Prostate gland (tissue), 2 donors: ENCODE results near the gene WDR41. TPM values are rescaled to one million over a fixed set of nuclear protein-coding genes. Genes with fewer than 3 reads are reported as not detected.

ENCODE experiments used
- DNase-seq: peaks from one replicate; pipeline ENCODE4 v3.0.0-alpha.2; 2019; ENCODE audit warnings: low spot score
- H3K27ac ChIP-seq, 2 donors: fragments of 200-600 bp; sonication (generic); 2 replicates each; pipeline ENCODE4 v1.5.1; 2017 to 2019
- H3K27me3 ChIP-seq: fragments of 200-600 bp; sonication (generic); replicated peaks from 2 replicates; pipeline ENCODE4 v1.5.1; 2019; ENCODE audit not compliant: insufficient read depth
- H3K36me3 ChIP-seq, 2 donors: fragments of 200-600 bp; sonication (generic); 1 replicate in 1 of 2; 2 replicates in 1 of 2; pipeline versions ENCODE4 v1.5.1 to v1.8.1; 2017 to 2019
- H3K4me1 ChIP-seq: fragments of 200-600 bp; sonication (generic); replicated peaks from 2 replicates; pipeline ENCODE4 v1.5.1; 2019
- H3K4me3 ChIP-seq, 2 donors: fragments of 200-600 bp; sonication (generic); 2 replicates each; pipeline ENCODE4 v1.5.1; 2017 to 2019
- H3K9me3 ChIP-seq: fragments of 200-600 bp; sonication (generic); 2 replicates; pipeline ENCODE4 v1.5.1; 2017
- CTCF ChIP-seq, 4 experiments: fragments of 200-600 bp in 2 of 4; fragments of 450-650 bp in 2 of 4; sonication (generic) in 2 of 4; IDR thresholded peaks; 1 replicate in 3 of 4; 2 replicates in 1 of 4; pipeline ENCODE4 v1.5.1; 2016 to 2019; ENCODE audit warnings: antibody characterized with exemption in 4 of 4, mild to moderate bottlenecking in 2 of 4, moderate library complexity in 2 of 4
- POLR2A ChIP-seq: fragments of 450-650 bp; IDR thresholded peaks from one replicate; pipeline ENCODE4 v1.6.1; 2016; ENCODE audit warnings: antibody characterized with exemption, mild to moderate bottlenecking
- POLR2AphosphoS5 ChIP-seq: sonication (generic); formaldehyde crosslinking; IDR thresholded peaks from one replicate; pipeline ENCODE4 v1.6.1; 2017; ENCODE audit warnings: antibody characterized with exemption
- WGBS: methylation state at CpG from one replicate; pipeline ENCODE4 v1.1.5; 2018; 5-methylcytosine and 5-hydroxymethylcytosine counted together
- intact Hi-C: fragments of 100-400 bp; cut with DNase I; formaldehyde crosslinking; loops from one replicate; pipeline ENCODE4 v1.14.2; 2022
- total RNA-seq, 2 donors: library from RNA; depleted of rRNA; stranded (reverse); fragments of >200 nt; gene quantifications; one replicate each; pipeline ENCODE4 v1.1.0, GENCODE V29; 2016

The WDR41 gene
- total RNA-seq, 2 donors from 2014 or later, result 28.8 to 76.1 TPM

GRCh38 chr5:77426670-77427069, 65.4 kb downstream of the WDR41 start:
- Histone ChIP-seq H3K9me3 (no peaks in the 10 kb centered on the region), H3K27me3 (no peaks in the 10 kb centered on the region), H3K4me1 (no peaks in the 10 kb centered on the region), H3K36me3 (no peaks in the 10 kb centered on the region), H3K27ac (peak overlapping the region; percentile 6 to 24), H3K4me3 (no peak overlapping the region)
- intact Hi-C loops, result no loop called here
- TF ChIP-seq POLR2A (no peak), POLR2AphosphoS5 (no peak), CTCF (IDR thresholded peaks at IDR 0.05) (no peak)
- no peak for DNase-seq
- WGBS, result 47% methylated on average over 2 of the region's 2 CpGs

- Histone ChIP-seq H3K36me3 (no peaks in the 10 kb centered on the region), H3K27me3 (no peaks in the 10 kb centered on the region), H3K4me1 (no peaks in the 10 kb centered on the region), H3K27ac (peak overlapping the region; percentile 6 to 24), H3K4me3 (no peak overlapping the region), H3K9me3 (no peaks in the 10 kb centered on the region)
- 35% methylated on average over 8 of the region's 8 CpGs for WGBS
- intact Hi-C loops, result no loop called here
- peak; percentile 19 for DNase-seq
- TF ChIP-seq CTCF (IDR thresholded peaks at IDR 0.05) (no peak), POLR2AphosphoS5 (peak; percentile 54)
Measured at GRCh38 chr5:77425998-77426659, 66.0 kb downstream of the WDR41 start.

- 92% methylated on average over 5 of the region's 5 CpGs for WGBS
- no peak for TF ChIP-seq POLR2A
- no peak for TF ChIP-seq POLR2AphosphoS5
- no peak for TF ChIP-seq CTCF (IDR thresholded peaks at IDR 0.05)
Measured at GRCh38 chr5:77425420-77425819, 66.7 kb downstream of the WDR41 start.

GRCh38 chr5:77424921-77425320, 67.2 kb downstream of the WDR41 start:
- no peak for DNase-seq
- H3K36me3 ChIP-seq, result no peaks in the 10 kb centered on the region
- no peaks in the 10 kb centered on the region for H3K4me1 ChIP-seq
- H3K4me3 ChIP-seq, result no peak overlapping the region
- H3K27ac ChIP-seq, result peak overlapping the region in 1 of 2 donors; percentile 24
- H3K27me3 ChIP-seq, result no peaks in the 10 kb centered on the region
- H3K9me3 ChIP-seq, result no peaks in the 10 kb centered on the region
- WGBS, result 98% methylated on average over 2 of the region's 2 CpGs
- TF ChIP-seq POLR2AphosphoS5, result no peak
- intact Hi-C loops, result no loop called here

More at GRCh38 chr5:77425420-77425819, 66.7 kb downstream of the WDR41 start:
- H3K36me3 ChIP-seq, result no peaks in the 10 kb centered on the region
- H3K9me3 ChIP-seq, result no peaks in the 10 kb centered on the region
- H3K4me1 ChIP-seq, result no peaks in the 10 kb centered on the region
- H3K4me3 ChIP-seq, result no peak overlapping the region
- no peak for DNase-seq
- intact Hi-C loops, result no loop called here
- peak overlapping the region; percentile 5 to 24 for H3K27ac ChIP-seq
- no peaks in the 10 kb centered on the region for H3K27me3 ChIP-seq

- no peak for DNase-seq
- Histone ChIP-seq H3K27ac (no peak overlapping the region), H3K4me1 (no peaks in the 10 kb centered on the region), H3K27me3 (no peaks in the 10 kb centered on the region), H3K4me3 (no peak overlapping the region), H3K9me3 (no peaks in the 10 kb centered on the region), H3K36me3 (no peaks in the 10 kb centered on the region)
- intact Hi-C loops, result no loop called here
- no peak for TF ChIP-seq POLR2AphosphoS5
- no peak for TF ChIP-seq CTCF (IDR thresholded peaks at IDR 0.05)
- TF ChIP-seq POLR2A, result no peak
- 39% methylated on average over 2 of the region's 2 CpGs for WGBS
Measured at GRCh38 chr5:77423022-77423750, 68.9 kb downstream of the WDR41 start.
